Left forelimb (tissue), 1 donor: Measurements from ENCODE around the gene MLANA.

ENCODE experiments used
- DNase-seq: peaks from one replicate; pipeline ENCODE4 v3.0.0-alpha.2; 2018; ENCODE audit warnings: low spot score

MLANA gene

DNA sequence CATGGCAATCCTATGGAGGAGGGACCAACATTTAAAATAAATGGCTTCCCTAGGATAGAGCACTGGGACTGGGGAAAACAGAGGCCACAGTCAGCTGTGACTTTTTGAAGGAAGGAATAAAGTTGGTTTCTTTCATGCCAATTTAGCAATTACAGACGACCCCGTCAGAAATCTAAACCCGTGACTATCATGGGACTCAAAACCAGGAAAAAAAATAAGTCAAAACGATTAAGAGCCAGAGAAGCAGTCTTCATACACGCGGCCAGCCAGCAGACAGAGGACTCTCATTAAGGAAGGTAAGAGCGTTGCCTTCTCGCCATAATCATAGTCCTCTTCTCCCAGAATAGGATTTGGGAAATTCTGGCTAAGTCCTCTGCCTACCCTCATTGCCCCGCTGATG, at the start of gene MLANA:
Gene MLANA (plus strand): TSS at position 249 of the 400 bp plus-strand sequence. CDS start 1,586 bp downstream, outside the sequence.
- DNase-seq, result no peak

- DNase-seq, result no peak
These were observed 48.7 kb upstream of the MLANA start for GRCh38 chr9:5841771-5842573.

- no peak for DNase-seq
These were observed 47.5 kb upstream of the MLANA start for GRCh38 chr9:5842929-5843793.

DNA sequence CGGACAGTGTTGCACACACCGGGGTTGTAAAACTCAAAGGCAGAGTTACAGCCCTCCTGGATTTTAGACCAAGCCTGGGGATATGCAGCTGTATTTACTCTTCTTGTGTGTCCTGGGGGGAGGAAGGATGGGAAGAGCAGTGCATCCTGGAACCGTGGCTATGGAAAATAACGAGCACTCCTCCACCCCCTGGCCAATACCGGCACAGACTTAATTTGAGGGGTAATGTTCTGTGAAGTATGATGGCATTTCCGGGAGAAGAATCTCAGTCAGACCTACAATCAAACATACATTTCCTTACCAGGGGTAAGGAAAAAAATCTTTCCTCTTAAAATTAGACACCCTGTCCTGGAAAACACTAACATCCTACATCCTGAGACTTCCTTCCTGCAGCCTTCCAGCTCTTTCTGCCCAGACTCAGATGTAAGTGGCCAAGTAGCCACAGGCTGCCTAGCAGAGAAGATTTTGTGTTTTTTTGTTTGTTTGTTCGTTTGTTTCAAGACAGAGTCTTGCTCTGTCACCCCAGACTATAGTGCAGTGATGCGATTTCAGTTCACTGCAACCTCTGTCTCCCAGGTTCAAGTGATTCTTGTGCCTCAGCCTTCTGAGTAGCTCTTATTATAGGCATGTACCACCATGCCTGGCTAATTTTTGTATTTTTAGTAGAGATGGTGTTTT, 46.8 kb upstream of the MLANA start:
- no peak for DNase-seq

- no peak for DNase-seq
These were observed 45.5 kb upstream of the MLANA start for GRCh38 chr9:5845157-5845531.

GRCh38 chr9:5846096-5846495, 44.6 kb upstream of the MLANA start:
- DNase-seq, result no peak

GRCh38 chr9:5846501-5846921, 44.2 kb upstream of the MLANA start:
- DNase-seq, result no peak

GRCh38 chr9:5848372-5848882, 42.3 kb upstream of the MLANA start:
- no peak for DNase-seq

- no peak for DNase-seq
These were observed 40.0 kb upstream of the MLANA start for GRCh38 chr9:5850724-5851122.

DNA sequence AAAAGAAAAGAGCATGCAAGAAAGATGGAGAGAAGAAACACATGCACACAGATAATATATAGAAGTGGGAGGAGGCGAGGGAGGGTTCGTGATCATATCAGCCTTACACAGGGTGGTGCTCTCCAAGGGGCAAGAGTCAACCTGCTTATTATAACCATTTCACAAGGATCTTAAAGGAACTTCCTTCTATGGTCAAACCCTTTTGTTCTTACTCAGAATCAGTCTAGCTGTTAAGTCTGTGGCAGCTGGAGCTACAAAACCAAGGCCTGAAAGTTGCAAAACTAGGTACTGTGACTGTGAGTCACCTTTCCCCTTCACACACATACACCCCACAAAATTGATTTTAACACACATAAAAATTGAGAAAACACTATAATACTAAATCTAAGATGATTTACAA, 39.2 kb upstream of the MLANA start:
- DNase-seq, result no peak

- DNase-seq, result no peak
These were observed 37.7 kb upstream of the MLANA start for GRCh38 chr9:5852987-5853386.

GRCh38 chr9:5853617-5854016, 37.1 kb upstream of the MLANA start:
- DNase-seq, result no peak

DNA sequence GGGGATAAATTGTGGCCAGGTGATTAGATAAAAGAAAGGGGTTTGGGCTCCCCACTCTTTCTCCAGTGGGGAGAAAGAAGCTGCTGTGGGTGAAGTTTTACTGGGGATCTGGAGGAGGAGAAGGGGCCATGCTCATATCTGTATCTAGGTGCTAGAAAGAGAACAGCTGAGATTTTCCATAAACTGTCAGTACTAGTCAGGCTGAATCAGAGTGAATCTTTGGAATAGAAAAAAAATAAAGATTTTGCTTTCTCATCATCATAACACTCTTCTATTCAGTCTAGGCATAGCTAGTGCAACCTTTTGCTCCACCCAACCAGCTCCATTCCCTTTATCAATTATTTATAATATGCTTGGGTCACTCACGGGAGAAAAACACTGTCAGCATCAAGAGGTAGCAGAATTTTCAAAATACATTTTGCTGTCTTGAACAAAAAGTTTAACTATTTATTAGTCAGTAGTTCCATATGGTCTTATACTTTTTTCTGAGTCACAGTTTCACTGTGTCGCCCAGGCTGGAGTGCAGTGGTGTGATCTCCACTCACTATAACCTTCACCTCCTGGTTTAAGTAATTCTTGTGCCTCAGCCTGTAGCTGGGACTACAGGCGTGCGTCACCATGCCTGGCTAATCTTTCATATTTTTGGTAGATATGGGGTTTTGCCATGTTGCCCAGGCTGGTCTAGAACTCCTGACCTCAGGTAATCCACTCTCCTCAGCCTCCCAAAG, 36.5 kb upstream of the MLANA start:
- DNase-seq, result no peak

DNA sequence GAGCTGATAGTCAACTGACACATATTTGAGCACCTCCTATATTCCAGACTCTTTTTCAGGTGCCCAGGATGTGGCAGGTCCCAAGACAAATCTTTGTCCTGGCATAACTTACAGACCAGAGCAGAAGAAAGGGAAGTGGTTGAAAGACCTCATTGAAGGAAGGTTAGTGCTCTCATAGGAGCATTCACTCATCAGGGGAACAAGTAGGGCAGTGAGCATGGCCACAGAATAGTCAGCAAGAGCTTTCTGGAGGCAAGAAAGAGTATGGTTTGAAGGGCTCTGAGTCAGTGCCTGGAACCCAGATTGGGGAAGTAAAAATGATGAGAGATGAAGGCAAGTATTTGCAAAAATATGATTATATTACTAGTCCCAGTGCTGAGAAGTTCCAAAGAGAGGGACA, 32.8 kb upstream of the MLANA start:
- DNase-seq, result no peak

DNA sequence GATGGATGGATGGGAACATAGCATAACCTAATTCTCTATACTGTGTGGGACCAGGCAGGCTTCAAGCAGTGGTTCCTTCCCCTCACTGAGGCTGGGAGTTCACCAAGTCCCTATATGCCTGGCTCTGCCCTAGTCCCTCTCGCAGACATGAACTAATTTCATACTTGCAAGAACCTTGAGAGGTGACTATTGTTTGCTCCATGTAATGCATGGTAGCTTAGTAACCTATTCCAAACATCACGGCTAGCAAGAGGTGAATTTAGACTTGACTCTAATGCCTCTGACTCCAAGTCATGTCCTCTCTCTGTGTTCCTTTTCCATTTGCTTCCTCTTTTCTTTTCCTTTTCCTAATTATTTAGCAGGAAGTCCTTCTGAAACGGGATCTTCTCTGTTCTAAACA, 31.9 kb upstream of the MLANA start:
- no peak for DNase-seq

GRCh38 chr9:5863092-5863746, 27.5 kb upstream of the MLANA start:
- no peak for DNase-seq

DNA sequence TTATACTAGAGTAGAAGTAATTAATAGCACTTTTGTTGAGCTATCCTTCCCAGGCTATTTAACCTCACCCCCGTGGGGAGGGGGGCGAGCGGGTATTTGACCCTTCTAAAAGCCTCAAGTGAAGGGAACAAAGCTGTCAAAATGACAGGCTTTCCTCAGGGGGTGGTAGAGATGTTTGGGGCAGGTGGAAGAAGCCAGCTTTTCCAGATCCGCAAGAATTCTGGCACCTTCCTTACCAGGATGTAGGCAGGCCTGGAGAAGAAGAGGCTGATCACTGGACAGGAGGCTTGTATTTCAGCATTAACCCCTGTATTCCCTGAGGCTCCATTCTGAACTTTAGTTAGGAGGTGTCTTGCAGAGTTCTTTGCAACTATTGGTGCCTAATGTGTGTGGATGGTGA, 26.2 kb upstream of the MLANA start:
- no peak for DNase-seq

- DNase-seq, result no peak
These were observed 24.4 kb upstream of the MLANA start for GRCh38 chr9:5866272-5866671.

DNA sequence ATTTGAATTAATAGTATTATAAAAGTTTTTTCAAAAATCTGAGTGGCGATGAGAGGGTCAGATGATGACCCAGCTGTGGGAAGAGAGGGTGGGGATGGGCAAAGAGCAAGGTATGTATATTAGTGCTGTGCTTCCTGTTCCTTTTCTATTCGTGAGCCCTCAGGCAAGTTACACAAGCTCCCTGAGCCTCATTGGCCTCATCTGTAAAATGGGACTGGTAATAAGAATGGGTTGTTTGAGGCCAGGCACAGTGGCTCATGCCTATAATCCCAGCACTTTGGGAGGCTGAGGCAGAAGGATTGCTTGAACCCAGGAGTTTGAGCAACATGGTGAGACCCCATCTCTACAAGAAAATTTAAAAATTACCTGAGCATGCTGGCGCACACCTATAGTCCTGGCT, 24.0 kb upstream of the MLANA start:
- DNase-seq, result no peak

DNA sequence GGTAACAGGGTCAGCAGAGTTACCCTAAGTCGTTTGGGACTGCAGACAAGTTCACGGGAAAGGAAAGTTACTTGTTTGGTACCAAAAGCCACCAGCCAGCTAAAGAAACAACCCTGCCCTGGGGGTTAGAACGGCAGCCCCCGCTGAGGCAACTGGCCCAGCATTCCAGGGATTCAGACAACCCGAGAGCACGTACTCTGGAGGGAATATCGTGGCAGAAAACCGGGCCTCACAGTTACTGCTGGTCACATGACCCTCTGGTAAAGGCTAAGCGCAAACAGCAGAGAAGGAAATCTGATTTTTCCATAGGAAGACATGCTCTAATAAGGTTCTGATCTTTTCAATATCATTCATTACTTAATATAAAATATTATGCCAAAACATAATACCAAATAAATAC, 22.5 kb upstream of the MLANA start:
- DNase-seq, result no peak

DNA sequence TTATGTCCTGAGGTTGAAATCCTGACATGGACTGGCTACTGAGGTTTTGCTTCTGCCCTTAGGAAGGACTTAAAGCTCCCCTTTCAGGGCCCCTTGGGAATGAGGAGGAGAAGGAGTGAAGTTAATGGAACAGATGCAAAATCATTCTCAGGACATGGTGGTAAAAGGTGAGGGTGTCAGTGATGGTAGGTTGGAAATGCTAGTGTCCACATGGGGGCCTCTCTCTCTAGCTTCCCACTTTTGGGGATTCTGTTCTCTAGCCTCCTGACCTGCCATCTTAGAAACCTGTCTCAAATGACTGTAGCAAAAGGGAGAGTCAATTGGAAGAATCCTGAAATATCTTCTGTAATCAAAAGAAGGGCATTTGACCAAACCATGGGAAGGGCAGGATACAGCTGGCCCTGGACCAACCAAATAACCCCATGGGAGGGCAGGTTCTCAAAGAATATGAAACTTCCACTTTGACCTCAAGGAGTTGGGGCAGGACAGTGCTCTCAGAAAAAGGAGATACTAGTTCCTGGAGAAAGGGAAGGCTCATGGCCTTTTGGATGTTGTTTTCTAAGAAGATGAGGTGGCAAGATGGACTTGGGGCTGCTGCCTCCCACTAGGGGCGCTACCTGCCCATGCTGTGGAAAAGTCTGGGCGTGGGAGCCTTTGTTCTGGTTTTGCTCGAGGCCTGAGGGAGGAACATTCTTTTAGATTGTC, 21.2 kb upstream of the MLANA start:
- no peak for DNase-seq
